SU-DHL-6 (cell line): Measurements from ENCODE around the gene GUCA1C.

Source experiments
- EZH2phosphoT487 ChIP-seq: fragments of 200-600 bp; sonication (generic), shearing (Covaris generic); conservative IDR thresholded peaks from 2 replicates; pipeline ENCODE4 v1.6.1; 2018; ENCODE audit warnings: mild to moderate bottlenecking, antibody characterized with exemption, low read length, moderate library complexity, mixed read lengths
- TF ChIP-seq, protein P1 (sequence below): fragments of 200-600 bp; sonication (generic); IDR thresholded peaks from one replicate; pipeline ENCODE4 v1.5.1; 2017; ENCODE audit warnings: antibody characterized with exemption, mild to moderate bottlenecking, low read length, moderate library complexity; ENCODE audit not compliant: insufficient read depth, poor library complexity, severe bottlenecking

DNA sequence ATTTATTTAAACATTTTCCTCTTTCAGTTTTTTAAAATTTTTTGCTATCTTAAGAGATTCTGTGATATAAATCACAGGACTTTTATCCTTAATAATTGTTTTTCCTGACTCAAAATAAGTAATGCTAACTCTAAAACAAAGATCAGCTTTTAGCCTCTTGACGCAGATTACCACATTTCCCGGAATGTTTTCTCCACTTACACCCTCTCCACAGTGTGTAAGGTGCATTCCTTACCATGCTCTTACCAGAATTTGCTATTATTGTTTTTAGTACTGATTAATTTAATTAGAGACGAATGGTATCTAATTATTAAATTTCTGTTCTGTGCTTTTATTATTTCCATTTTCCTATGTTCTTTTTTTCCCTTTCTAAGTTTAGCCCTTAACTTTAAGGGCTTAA, 34.8 kb downstream of the GUCA1C start:
- TF ChIP-seq, protein P1, sequence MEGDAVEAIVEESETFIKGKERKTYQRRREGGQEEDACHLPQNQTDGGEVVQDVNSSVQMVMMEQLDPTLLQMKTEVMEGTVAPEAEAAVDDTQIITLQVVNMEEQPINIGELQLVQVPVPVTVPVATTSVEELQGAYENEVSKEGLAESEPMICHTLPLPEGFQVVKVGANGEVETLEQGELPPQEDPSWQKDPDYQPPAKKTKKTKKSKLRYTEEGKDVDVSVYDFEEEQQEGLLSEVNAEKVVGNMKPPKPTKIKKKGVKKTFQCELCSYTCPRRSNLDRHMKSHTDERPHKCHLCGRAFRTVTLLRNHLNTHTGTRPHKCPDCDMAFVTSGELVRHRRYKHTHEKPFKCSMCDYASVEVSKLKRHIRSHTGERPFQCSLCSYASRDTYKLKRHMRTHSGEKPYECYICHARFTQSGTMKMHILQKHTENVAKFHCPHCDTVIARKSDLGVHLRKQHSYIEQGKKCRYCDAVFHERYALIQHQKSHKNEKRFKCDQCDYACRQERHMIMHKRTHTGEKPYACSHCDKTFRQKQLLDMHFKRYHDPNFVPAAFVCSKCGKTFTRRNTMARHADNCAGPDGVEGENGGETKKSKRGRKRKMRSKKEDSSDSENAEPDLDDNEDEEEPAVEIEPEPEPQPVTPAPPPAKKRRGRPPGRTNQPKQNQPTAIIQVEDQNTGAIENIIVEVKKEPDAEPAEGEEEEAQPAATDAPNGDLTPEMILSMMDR: no peak
- no peak for TF ChIP-seq EZH2phosphoT487
